Tibial nerve (tissue), 3 donors: ENCODE results near the gene DTYMK.

Source experiments
- POLR2A ChIP-seq, 2 donors: fragments of 450-650 bp; IDR thresholded peaks; one replicate each; pipeline ENCODE4 v1.6.1; 2017; ENCODE audit warnings: antibody characterized with exemption in 2 of 2, mild to moderate bottlenecking in 2 of 2, moderate library complexity in 2 of 2
- TF ChIP-seq, protein P1 (sequence below), 5 experiments: fragments of 200-600 bp in 3 of 5; fragments of 450-650 bp in 2 of 5; sonication (generic) in 3 of 5; IDR thresholded peaks; one replicate each; pipeline ENCODE4 v1.5.1; 2016 to 2019; ENCODE audit warnings: antibody characterized with exemption in 5 of 5, mild to moderate bottlenecking in 3 of 5, moderate library complexity in 2 of 5

DNA sequence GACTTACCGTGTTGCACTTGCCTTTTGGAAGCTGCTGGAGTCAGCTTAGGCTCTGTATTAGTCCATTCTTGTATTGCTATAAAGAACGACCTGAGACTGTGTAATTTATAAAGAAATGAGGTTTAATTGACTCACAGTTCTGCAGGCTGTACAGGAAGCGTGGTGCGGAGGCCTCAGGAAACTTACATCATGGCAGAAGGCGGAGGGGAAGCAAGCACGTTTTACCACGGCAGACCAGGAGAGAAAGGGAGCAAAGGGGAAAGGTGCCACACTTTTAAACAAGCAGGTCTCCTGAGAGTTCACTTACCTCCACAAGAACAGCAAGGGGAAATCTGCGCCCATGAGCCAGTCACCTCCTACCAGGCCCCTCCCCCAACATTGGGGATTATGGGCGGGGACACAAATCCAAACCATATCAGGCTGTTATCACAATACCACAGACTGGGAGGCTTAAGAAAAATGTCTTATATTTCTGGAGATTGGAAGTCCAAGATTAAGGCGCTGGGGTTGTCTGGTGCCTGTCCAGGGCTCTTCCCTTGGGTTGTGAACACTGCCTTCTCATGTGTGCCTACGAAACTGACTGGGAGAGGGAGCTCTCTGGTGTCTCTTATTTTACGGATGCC, 44.2 kb upstream of the DTYMK start:
- TF ChIP-seq, protein P1, sequence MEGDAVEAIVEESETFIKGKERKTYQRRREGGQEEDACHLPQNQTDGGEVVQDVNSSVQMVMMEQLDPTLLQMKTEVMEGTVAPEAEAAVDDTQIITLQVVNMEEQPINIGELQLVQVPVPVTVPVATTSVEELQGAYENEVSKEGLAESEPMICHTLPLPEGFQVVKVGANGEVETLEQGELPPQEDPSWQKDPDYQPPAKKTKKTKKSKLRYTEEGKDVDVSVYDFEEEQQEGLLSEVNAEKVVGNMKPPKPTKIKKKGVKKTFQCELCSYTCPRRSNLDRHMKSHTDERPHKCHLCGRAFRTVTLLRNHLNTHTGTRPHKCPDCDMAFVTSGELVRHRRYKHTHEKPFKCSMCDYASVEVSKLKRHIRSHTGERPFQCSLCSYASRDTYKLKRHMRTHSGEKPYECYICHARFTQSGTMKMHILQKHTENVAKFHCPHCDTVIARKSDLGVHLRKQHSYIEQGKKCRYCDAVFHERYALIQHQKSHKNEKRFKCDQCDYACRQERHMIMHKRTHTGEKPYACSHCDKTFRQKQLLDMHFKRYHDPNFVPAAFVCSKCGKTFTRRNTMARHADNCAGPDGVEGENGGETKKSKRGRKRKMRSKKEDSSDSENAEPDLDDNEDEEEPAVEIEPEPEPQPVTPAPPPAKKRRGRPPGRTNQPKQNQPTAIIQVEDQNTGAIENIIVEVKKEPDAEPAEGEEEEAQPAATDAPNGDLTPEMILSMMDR (IDR thresholded peaks at IDR 0.05) = no peak
- no peak for TF ChIP-seq POLR2A (IDR thresholded peaks at IDR 0.05)
